SU-DHL-6 (cell line): ENCODE measurements around the gene PITX3.

Source experiments
- H2AFZ ChIP-seq: fragments of 200-600 bp; sonication (generic); 2 replicates; pipeline ENCODE4 v1.6.1; 2014; ENCODE audit warnings: low read depth, mild to moderate bottlenecking, moderate library complexity, mixed read lengths, antibody characterized with exemption, low read length; ENCODE audit not compliant: severe bottlenecking
- H3F3A ChIP-seq: fragments of 200-600 bp; shearing (Covaris generic); 2 replicates; pipeline ENCODE4 v1.6.0; 2016; ENCODE audit warnings: antibody characterized with exemption, mild to moderate bottlenecking; ENCODE audit not compliant: insufficient read depth
- H3K27ac ChIP-seq: fragments of 200-600 bp; sonication (generic); 2 replicates; pipeline ENCODE4 v1.5.1; 2016; ENCODE audit warnings: low read depth, mild to moderate bottlenecking, low read length, moderate library complexity, mixed read lengths
- H3K27me3 ChIP-seq: fragments of 200-600 bp; sonication (generic), shearing (Covaris generic); 2 replicates; pipeline ENCODE4 v1.6.0; 2014; ENCODE audit warnings: mild to moderate bottlenecking, low read length
- H3K36me3 ChIP-seq: fragments of 200-600 bp; sonication (generic); 2 replicates; pipeline ENCODE4 v1.6.1; 2014; ENCODE audit warnings: mild to moderate bottlenecking, low read length, mixed read lengths
- H3K4me2 ChIP-seq: fragments of 300-600, 200-600 bp; shearing (Covaris generic), sonication (generic); 2 replicates; pipeline ENCODE4 v1.6.0; 2014; ENCODE audit warnings: low read length, low read depth, mild to moderate bottlenecking; ENCODE audit not compliant: poor library complexity, severe bottlenecking
- H3K4me3 ChIP-seq: fragments of 200-600 bp; sonication (generic); 2 replicates; pipeline ENCODE4 v1.5.1; 2014; ENCODE audit warnings: antibody characterized with exemption, low read length, mild to moderate bottlenecking, mixed read lengths; ENCODE audit not compliant: insufficient read depth, poor library complexity, severe bottlenecking
- H3K79me2 ChIP-seq: fragments of 200-600 bp; sonication (generic); 2 replicates; pipeline ENCODE4 v1.6.1; 2014; ENCODE audit warnings: mild to moderate bottlenecking, low read length, moderate library complexity; ENCODE audit not compliant: insufficient read depth
- H3K9ac ChIP-seq: fragments of 200-600 bp; sonication (generic); 2 replicates; pipeline ENCODE4 v1.7.0; 2014; ENCODE audit warnings: mild to moderate bottlenecking, low read length
- H3K9me2 ChIP-seq: fragments of 200-600 bp; sonication (generic); replicated peaks from 2 replicates; pipeline ENCODE4 v1.6.1; 2014; ENCODE audit warnings: low read length; ENCODE audit not compliant: insufficient read depth
- H3K9me3 ChIP-seq: fragments of 200-600 bp; sonication (generic); 2 replicates; pipeline ENCODE4 v1.6.1; 2014; ENCODE audit warnings: low read length, mixed read lengths; ENCODE audit not compliant: insufficient read depth
- H4K20me1 ChIP-seq: fragments of 200-600 bp; sonication (generic); 2 replicates; pipeline ENCODE4 v1.6.1; 2014; ENCODE audit warnings: low read depth, mild to moderate bottlenecking, antibody characterized with exemption, low read length, moderate library complexity, mixed read lengths
- CTCF ChIP-seq: fragments of 200-600 bp; sonication (generic); IDR thresholded peaks from one replicate; pipeline ENCODE4 v1.5.1; 2017; ENCODE audit warnings: antibody characterized with exemption, mild to moderate bottlenecking, low read length, moderate library complexity; ENCODE audit not compliant: insufficient read depth, poor library complexity, severe bottlenecking
- EZH2phosphoT487 ChIP-seq: fragments of 200-600 bp; sonication (generic), shearing (Covaris generic); conservative IDR thresholded peaks from 2 replicates; pipeline ENCODE4 v1.6.1; 2018; ENCODE audit warnings: mild to moderate bottlenecking, antibody characterized with exemption, low read length, moderate library complexity, mixed read lengths

The PITX3 gene

GRCh38 chr10:102229810-102230263, 11.5 kb downstream of the PITX3 start:
- H3K27ac ChIP-seq = no peak overlapping the region
- peak overlapping the region; percentile 46 for H3K4me2 ChIP-seq
- H4K20me1 ChIP-seq = no peaks in the 10 kb centered on the region
- H3K9ac ChIP-seq = no peak overlapping the region; the same call in 1 of the 2 replicates
- no peaks in the 10 kb centered on the region for H3K36me3 ChIP-seq
- H2AFZ ChIP-seq = peak overlapping the region; percentile 63
- no peaks in the 10 kb centered on the region for H3K27me3 ChIP-seq
- no peaks in the 10 kb centered on the region for H3F3A ChIP-seq
- H3K9me3 ChIP-seq = no peaks in the 10 kb centered on the region
- no peak overlapping the region for H3K4me3 ChIP-seq
- no peaks in the 10 kb centered on the region for H3K9me2 ChIP-seq
- TF ChIP-seq EZH2phosphoT487 (no peak), CTCF (peak; percentile 80)
- H3K79me2 ChIP-seq = no peaks in the 10 kb centered on the region

GRCh38 chr10:102227050-102227449, 14.3 kb downstream of the PITX3 start:
- no peak overlapping the region for H3K9ac ChIP-seq
- H3F3A ChIP-seq = no peaks in the 10 kb centered on the region
- H3K9me3 ChIP-seq = no peaks in the 10 kb centered on the region
- H3K27me3 ChIP-seq = no peaks in the 10 kb centered on the region
- no peak overlapping the region for H3K4me2 ChIP-seq
- no peaks in the 10 kb centered on the region for H3K36me3 ChIP-seq
- H4K20me1 ChIP-seq = no peaks in the 10 kb centered on the region
- no peak overlapping the region for H2AFZ ChIP-seq
- no peaks in the 10 kb centered on the region for H3K79me2 ChIP-seq
- H3K9me2 ChIP-seq = no peaks in the 10 kb centered on the region
- H3K4me3 ChIP-seq = no peak overlapping the region
- TF ChIP-seq EZH2phosphoT487 (no peak), CTCF (no peak)
- no peak overlapping the region for H3K27ac ChIP-seq

DNA sequence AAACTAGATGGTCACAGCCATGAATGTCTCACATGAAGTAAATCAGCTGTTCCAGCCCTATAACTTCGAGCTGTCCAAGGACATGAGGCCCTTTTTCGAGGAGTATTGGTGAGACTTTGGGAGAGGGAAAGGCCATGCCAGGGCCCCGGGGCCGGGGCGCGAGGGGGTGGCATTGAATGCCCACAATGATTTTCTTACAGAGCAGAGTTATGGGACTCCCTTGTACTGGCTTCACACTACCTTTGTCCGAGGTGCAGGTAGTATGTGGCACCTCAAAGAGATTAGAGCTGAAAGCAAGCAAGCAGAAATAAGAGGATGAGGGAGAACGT, 14.8 kb downstream of the PITX3 start:
- H3K79me2 ChIP-seq = no peaks in the 10 kb centered on the region
- TF ChIP-seq CTCF (no peak), EZH2phosphoT487 (no peak)
- no peak overlapping the region for H3K27ac ChIP-seq
- H3K9me3 ChIP-seq = no peaks in the 10 kb centered on the region
- no peaks in the 10 kb centered on the region for H4K20me1 ChIP-seq
- H3K27me3 ChIP-seq = no peaks in the 10 kb centered on the region
- peak overlapping the region; percentile 94 for H2AFZ ChIP-seq
- no peaks in the 10 kb centered on the region for H3F3A ChIP-seq
- H3K4me3 ChIP-seq = peak overlapping the region; percentile 5
- peak overlapping the region; percentile 58 for H3K4me2 ChIP-seq
- H3K9ac ChIP-seq = no peak overlapping the region
- H3K9me2 ChIP-seq = no peaks in the 10 kb centered on the region
- no peaks in the 10 kb centered on the region for H3K36me3 ChIP-seq
